PFSK-1 (cell line): Measurements from ENCODE around the gene STS.

Experiments used
- POLR2AphosphoS5 ChIP-seq: IDR thresholded peaks from 2 replicates; pipeline ENCODE4 v1.6.1; 2012; ENCODE audit warnings: low read depth, mild to moderate bottlenecking, control low read depth, low read length, moderate library complexity
- REST ChIP-seq, 2 experiments: IDR thresholded peaks; 2 replicates each; pipeline versions ENCODE4 v1.6.1 to v1.8.0; 2011 to 2012; ENCODE audit warnings: low read depth in 2 of 2, low read length in 2 of 2, control low read depth in 1 of 2, inconsistent platforms in 1 of 2, mild to moderate bottlenecking in 1 of 2, moderate library complexity in 1 of 2; ENCODE audit not compliant: insufficient read depth in 1 of 2
- TAF1 ChIP-seq: IDR thresholded peaks from 2 replicates; pipeline ENCODE4 v1.6.1; 2012; ENCODE audit warnings: low read length, control low read depth, borderline replicate concordance; ENCODE audit not compliant: insufficient read depth

DNA sequence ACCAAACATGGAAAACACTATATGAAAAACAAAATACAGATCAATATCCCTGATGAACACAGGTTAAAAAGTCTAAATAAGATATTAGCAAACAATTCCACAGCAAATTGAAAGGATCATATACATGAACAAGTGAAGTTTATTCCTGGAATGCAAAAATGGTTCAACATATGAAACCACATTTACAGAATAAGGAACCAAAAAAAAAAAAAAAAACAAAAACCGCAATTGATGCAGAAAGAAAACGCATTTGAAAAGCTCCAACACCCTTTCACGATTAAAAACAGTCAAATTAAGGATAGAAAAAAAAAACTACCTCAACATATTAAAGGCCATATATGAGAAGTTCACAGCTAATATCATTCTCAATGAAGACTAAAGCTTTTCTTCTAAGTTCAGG lies 45.4 kb upstream of the STS start:
- TF ChIP-seq REST (IDR thresholded peaks at IDR 0.05; ENCODE audit: insufficient read depth in 1 of 2, low read depth in 2 of 2, low read length in 2 of 2) (no peak), POLR2AphosphoS5 (no peak), TAF1 (no peak)
